ENCODE measurements around the gene C3AR1.
A peak's percentile ranks its signal among the peaks of the same experiment; 100 is the strongest.
"Not testable (repeated sequence)": the region's sequence is repeated elsewhere in the genome, so short reads cannot be mapped to it uniquely, and the experiment has no call there.

C3AR1 gene

GRCh38 chr12:8026291-8026900, 39.8 kb downstream of the C3AR1 start:
- peak; percentile 85 to 88 for DNase-seq

DNA sequence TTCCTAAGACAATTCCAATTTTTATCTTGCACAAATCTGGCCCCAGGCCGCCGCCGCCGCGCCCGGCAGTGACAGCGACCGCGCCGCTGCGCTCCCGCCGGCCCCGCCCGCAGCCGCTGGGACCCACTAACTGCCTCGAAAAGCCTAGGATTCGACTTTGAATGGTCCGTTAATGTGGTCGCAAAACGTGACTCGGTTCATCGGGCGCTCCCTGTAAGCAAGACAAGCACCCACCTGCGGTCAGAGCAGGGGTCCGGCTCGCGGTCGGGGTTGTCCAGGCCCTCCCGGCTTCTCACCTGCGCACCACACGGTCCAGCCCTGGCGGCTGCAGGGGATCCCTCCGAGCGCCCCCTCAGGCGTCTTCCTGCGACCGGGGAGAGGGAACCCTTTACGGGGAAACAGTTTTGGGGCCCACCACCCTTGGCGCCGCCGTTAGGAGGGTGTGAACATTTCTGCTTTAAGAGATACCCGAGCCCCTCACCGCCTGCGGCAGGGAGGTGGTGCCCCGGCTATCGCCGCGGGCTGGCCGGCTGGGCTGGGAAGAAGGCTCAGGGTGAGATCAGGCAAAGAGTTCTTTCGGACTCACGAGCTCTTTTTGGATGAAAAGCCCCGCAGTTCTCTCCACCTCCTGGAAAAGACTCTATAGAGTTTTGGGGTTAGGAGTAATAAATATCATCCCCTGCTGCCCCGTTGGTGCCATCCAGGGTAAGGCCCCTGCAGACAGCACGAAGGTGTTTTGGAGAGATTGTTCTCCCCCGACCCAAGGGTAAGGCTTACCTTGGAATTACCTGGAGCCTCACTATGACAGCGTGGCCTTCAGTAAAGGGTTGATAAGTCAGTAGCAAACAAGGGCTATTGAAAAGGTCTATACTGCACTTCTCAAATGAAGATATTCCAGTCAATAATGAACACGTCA, 47.2 kb downstream of the C3AR1 start:
- DNase-seq = peak; percentile 51 to 59

DNA sequence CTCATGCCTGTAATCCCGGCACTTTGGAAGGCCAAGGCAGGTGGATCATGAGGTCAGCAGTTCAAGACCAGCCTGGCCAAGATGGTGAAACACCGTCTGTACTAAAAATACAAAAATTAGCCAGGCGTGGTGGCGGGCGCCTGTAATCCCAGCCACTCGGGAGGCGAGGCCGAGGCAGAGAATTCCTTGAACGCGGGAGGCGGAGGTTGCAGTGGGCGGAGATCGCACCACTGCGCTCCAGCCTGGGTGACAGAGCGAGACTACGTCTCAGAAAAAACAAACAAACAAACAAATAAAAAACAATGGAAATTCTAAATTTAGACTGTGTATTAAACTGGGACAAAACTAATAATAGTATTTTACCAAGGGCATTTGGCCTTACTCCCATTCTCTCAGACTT, 47.9 kb downstream of the C3AR1 start:
- not testable (repeated sequence) for DNase-seq

GRCh38 chr12:8014836-8015235, 51.3 kb downstream of the C3AR1 start:
- DNase-seq = no peak

DNA sequence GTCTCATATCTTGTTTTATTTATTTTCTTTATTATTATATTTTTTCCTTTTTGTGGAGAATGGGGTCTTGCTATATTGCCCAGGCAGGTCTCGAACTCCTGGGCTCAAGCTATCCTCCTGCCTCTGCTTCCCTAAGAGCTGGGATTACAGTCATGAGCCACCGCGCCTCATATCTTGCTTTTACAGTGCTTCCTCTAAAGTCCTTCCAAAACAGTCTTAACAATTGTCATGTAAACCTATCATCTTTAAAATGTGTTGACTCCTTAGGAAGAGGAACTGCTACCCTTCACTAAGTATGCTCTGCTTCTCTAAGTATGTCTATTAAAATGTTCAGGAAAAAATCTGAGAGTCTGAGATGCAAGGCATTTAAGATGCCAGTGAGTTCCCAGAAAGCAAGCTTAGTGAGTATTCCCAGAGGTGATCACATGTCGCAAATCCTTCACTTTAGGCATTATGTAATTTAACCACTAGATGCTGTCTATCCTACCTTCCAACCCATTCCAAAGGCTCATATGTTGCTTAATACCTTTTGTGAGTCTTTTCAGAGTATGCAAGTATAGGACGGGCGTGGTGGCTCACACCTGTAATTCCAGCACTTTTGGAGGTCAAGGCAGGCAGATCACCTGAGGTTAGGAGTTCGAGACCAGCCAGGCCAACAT, 53.4 kb downstream of the C3AR1 start:
- DNase-seq = no peak

GRCh38 chr12:8011331-8011730, 54.8 kb downstream of the C3AR1 start:
- DNase-seq = no peak
